NCI-H526 (cell line): ENCODE data around the gene AURKAIP1.
A peak's percentile ranks its signal among the peaks of the same experiment; 100 is the strongest.

ENCODE experiments used
- DNase-seq, 2 experiments: peaks; one replicate each; lab custom pipeline; 2025; lab: John Stamatoyannopoulos, UW

The AURKAIP1 gene

DNA sequence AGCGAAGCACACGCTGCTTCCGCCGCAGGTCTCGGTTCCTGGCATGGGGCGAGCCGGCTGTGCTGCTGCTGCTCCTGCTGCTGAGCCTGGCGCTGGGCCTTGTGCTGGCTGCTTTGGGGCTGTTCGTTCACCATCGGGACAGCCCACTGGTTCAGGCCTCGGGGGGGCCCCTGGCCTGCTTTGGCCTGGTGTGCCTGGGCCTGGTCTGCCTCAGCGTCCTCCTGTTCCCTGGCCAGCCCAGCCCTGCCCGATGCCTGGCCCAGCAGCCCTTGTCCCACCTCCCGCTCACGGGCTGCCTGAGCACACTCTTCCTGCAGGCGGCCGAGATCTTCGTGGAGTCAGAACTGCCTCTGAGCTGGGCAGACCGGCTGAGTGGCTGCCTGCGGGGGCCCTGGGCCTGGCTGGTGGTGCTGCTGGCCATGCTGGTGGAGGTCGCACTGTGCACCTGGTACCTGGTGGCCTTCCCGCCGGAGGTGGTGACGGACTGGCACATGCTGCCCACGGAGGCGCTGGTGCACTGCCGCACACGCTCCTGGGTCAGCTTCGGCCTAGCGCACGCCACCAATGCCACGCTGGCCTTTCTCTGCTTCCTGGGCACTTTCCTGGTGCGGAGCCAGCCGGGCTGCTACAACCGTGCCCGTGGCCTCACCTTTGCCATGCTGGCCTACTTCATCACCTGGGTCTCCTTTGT lies 41.3 kb downstream of the AURKAIP1 start:
- no peak for DNase-seq

DNA sequence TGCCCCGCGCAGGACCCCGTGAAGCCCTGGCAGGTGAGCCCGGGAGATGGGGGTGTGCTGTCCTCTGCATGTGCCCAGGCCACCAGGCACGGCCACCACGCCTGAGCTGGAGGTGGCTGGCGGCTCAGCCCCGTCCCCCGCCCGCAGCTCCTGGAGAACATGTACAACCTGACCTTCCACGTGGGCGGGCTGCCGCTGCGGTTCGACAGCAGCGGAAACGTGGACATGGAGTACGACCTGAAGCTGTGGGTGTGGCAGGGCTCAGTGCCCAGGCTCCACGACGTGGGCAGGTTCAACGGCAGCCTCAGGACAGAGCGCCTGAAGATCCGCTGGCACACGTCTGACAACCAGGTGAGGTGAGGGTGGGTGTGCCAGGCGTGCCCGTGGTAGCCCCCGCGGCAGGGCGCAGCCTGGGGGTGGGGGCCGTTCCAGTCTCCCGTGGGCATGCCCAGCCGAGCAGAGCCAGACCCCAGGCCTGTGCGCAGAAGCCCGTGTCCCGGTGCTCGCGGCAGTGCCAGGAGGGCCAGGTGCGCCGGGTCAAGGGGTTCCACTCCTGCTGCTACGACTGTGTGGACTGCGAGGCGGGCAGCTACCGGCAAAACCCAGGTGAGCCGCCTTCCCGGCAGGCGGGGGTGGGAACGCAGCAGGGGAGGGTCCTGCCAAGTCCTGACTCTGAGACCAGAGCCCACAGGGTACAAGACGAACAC lies 42.1 kb downstream of the AURKAIP1 start:
- peak in 1 of 2 experiments; percentile 59 for DNase-seq

DNA sequence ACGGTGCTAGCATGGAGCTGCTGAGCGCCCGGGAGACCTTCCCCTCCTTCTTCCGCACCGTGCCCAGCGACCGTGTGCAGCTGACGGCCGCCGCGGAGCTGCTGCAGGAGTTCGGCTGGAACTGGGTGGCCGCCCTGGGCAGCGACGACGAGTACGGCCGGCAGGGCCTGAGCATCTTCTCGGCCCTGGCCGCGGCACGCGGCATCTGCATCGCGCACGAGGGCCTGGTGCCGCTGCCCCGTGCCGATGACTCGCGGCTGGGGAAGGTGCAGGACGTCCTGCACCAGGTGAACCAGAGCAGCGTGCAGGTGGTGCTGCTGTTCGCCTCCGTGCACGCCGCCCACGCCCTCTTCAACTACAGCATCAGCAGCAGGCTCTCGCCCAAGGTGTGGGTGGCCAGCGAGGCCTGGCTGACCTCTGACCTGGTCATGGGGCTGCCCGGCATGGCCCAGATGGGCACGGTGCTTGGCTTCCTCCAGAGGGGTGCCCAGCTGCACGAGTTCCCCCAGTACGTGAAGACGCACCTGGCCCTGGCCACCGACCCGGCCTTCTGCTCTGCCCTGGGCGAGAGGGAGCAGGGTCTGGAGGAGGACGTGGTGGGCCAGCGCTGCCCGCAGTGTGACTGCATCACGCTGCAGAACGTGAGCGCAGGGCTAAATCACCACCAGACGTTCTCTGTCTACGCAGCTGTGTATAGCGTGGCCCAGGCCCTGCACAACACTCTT lies 42.8 kb downstream of the AURKAIP1 start:
- peak in 1 of 2 experiments; percentile 69 for DNase-seq

DNA sequence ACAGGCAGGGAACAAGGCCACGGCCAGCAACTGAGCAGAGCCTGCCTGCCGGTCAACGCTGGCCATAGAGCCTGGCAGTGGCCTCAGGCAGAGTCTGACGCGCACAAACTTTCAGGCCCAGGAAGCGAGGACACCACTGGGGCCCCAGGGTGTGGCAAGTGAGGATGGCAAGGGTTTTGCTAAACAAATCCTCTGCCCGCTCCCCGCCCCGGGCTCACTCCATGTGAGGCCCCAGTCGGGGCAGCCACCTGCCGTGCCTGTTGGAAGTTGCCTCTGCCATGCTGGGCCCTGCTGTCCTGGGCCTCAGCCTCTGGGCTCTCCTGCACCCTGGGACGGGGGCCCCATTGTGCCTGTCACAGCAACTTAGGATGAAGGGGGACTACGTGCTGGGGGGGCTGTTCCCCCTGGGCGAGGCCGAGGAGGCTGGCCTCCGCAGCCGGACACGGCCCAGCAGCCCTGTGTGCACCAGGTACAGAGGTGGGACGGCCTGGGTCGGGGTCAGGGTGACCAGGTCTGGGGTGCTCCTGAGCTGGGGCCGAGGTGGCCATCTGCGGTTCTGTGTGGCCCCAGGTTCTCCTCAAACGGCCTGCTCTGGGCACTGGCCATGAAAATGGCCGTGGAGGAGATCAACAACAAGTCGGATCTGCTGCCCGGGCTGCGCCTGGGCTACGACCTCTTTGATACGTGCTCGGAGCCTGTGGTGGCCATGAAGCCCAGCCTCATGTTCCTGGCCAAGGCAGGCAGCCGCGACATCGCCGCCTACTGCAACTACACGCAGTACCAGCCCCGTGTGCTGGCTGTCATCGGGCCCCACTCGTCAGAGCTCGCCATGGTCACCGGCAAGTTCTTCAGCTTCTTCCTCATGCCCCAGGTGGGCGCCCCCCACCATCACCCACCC lies 43.7 kb downstream of the AURKAIP1 start, which contains the start of gene TAS1R3:
Gene TAS1R3, plus strand, starts transcription at position 213 of the 898 bp plus-strand sequence. Its CDS starts 66 bp downstream, at position 279.
- peak; percentile 67 to 93 for DNase-seq

DNA sequence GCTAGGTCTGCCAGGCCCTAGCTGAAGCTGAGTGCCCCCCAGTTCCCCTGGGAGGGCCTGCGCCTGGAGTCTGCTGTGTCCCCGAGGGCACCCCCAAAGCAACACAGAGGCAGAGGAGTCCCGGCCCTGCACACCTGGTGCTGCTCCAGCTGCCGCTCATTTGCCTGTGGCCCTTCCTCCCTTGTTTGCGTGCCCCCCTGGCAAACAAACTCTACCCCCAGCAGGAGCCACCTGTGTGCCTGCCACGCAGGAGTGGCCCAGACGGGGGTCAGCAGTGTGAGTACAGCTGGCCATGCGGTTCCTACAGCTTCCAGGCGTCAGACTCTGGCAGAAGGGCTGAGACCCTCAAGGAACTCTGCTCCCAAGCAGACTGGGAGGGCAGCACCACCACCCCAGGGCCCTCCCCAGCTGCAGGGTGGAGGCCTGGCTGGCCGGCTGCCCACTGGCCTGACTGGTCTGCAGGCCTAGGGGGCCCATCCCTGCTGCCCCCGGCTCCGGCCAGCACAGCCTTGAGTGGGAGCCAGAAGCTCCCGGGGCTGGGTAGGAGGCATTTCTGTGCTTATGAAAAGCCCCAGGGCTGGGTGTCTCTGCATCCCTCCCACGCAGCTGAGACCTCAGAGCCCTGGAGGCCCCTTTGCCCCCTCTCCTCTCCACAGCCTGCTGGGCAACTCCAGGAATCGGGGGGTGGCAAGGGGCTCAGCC lies 44.5 kb downstream of the AURKAIP1 start:
- DNase-seq: peak in 1 of 2 experiments; percentile 58

DNA sequence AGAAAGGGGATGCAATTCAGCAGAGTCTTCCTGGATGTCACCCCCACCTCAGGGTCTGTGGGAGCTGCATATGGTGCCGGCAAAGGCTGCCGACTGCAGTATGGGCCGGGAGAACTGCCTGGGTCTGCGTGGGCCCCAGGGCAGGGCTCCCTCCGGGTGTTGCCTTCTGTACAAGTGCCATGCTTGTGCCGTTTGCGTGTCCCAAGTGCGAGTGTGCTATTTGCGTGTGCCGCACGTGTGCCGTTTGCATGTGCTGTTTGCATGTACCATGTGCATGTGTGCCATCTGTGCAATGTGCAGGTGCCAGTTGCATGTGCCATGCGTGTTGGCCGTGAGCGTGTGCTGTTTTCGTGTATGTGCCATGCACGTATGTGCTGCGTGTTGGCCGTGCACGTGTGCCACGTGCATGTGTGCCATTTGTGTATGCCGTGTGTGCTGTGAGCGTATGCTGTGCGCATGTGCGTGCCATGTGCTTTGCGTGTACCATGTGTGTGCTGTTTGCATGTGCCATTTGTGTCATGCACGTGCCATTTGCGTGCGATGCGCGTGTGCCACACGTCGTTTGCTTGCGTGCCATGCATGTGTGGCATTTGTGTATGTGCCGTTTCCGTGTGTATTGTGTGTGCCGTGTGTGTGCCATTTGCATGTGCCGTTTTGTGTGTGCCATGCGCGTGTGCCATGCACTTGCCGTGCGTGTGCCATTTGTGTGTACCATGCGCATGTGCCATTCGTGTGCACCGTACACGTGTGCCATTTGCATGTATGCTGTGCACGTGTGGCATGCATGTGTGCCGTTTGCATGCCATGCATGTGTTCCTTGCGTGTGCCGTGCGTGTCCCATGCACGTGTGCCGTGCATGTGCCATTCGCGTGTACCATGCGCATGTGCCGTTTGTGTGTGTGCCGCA lies 45.5 kb downstream of the AURKAIP1 start:
- DNase-seq: no peak

DNA sequence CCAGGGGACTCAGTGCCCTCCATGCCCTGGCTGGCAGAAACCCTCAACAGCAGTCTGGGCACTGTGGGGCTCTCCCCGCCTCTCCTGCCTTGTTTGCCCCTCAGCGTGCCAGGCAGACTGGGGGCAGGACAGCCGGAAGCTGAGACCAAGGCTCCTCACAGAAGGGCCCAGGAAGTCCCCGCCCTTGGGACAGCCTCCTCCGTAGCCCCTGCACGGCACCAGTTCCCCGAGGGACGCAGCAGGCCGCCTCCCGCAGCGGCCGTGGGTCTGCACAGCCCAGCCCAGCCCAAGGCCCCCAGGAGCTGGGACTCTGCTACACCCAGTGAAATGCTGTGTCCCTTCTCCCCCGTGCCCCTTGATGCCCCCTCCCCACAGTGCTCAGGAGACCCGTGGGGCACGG lies 46.8 kb downstream of the AURKAIP1 start:
- DNase-seq: no peak

DNA sequence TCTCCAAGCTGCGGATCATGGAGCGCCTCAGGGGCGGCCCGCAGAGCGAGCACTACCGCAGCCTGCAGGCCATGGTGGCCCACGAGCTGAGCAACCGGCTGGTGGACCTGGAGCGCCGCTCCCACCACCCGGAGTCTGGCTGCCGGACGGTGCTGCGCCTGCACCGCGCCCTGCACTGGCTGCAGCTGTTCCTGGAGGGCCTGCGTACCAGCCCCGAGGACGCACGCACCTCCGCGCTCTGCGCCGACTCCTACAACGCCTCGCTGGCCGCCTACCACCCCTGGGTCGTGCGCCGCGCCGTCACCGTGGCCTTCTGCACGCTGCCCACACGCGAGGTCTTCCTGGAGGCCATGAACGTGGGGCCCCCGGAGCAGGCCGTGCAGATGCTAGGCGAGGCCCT lies 47.7 kb downstream of the AURKAIP1 start:
- DNase-seq: no peak

DNA sequence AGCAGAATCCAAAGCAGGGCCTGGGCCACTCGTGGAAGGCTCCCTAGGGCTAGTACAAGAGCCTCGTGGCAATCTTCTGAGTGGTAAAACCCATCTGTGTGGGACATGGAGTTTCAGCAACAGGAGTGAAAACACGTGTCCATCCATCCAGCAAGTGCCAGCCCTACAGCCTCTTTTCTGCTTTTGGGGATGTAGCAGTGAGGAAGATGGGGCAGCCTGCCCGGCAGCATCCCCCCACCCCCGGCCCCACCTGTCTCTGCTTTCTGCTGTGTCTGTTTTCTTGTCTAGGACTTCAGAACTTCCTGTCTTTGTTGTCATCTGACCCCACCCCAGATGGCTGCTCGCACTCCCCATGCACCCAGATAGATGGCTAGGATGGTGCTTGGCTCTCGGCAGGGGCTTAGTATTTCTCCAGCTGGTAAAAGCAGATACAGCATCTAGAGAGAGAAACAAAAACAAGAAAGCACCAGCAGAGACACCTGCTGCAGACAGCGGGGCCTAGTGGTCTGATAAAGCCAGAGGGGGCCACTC lies 48.9 kb downstream of the AURKAIP1 start:
- no peak for DNase-seq

DNA sequence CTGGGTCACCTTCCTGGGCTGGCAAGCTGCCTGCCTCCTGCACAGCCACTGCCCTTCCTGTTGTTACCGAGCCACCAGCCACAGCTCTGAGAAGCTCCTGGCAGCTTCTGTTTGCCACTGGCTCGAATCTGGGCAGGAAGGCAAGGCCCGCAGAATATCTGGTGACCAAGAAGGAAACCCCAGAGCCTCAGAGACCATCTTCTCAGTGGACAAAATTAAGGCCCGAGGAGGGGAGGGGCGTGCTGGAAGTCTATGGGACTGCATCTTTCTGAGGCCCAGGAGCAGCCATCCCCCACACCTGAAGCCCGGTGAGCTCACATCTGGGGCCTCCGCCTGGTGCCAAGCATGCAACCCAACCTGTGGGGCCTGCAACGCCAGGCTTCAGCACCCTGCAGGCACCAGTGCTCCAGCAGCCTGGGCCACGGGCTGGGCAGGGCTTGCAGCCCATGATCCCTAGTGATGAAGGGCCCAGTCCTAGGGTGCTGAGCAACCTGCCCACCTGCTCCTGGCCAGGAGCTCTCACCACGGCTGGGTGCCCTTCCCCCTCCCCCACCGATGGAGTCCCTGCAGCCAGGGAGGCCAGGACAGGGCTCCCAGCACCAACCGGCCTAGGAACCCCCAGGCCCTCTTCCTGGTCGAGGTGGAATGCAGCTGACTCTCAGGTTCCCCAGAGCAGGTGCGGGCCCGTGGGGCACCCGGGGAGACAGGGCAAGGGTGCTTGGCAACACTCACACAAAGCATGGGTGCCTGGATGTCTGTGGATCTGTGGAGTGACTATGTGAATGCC lies 49.5 kb downstream of the AURKAIP1 start:
- DNase-seq: no peak

DNA sequence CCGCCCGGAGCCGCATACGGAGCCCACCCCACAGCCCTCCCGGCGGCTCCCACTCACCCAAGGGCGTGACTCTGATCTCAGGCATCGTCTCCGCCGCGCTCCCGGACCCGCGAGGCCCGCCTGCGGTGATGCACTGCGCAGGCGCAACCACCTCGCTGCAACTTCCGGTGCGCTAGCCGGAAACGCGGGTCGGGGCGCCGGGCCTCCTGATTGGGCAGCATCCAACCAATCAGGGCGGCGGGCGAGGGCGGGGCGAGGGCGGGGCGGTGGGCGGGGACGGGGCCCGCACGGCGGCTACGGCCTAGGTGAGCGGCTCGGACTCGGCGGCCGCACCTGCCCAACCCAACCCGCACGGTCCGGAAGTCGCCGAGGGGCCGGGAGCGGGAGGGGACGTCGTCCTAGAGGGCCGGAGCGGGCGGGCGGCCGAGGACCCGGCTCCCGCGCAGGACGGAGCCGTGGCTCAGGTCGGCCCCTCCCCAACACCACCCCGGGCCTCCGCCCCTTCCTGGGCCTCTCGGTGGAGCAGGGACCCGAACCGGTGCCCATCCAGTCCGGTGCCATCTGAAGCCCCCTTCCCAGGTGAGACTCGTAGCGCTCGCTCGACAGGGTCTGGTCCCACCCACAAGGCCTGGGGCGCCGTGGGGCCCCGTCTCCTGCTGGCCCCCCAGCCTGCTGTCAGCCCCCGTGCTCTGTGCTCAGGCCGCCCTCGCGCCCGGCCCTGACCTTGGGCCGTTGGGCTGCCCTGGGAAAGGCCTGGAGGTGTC lies 50.3 kb downstream of the AURKAIP1 start, which contains the start of the genes CPTP and INTS11:
Gene CPTP, plus strand, starts transcription at position 279 of the 764 bp plus-strand sequence. CDS start 2,109 bp downstream, outside the sequence.
Gene INTS11, minus strand, starts transcription at position 137 of the 764 bp plus-strand sequence. Its CDS starts 52 bp downstream, at position 85.
- DNase-seq: peak; percentile 75 to 95

DNA sequence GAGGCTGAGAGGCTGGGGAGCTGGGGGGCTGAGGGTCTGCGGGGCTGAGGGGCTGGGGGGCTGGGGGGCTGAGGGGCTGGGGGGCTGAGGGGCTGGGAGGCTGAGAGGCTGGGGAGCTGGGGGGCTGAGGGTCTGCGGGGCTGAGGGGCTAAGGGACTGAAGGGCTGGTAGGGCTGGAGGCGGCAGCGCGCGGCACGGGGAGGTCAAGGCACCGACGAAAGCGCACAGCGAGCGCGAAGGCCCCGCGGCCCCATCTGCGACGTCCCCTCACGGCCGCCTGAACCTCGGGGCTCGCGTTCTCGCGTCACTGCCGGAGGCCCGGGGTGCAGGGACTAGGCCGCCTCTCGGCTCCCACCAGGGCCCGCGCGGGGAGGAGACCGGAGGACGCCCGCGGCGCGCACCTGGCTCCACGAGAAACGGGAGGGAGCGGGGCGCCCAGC lies 50.9 kb downstream of the AURKAIP1 start:
- DNase-seq: no peak
